ENCODE results near the gene KCNN2. TPM values are rescaled to one million over a fixed set of nuclear protein-coding genes. Genes with fewer than 3 reads are reported as not detected.

Gene KCNN2
- total and polyA plus RNA-seq, 2 donors (not counting 3 experiments of a cell fraction or from before 2014, with no cell fraction given) = 0.32 to 1.9 TPM

DNA sequence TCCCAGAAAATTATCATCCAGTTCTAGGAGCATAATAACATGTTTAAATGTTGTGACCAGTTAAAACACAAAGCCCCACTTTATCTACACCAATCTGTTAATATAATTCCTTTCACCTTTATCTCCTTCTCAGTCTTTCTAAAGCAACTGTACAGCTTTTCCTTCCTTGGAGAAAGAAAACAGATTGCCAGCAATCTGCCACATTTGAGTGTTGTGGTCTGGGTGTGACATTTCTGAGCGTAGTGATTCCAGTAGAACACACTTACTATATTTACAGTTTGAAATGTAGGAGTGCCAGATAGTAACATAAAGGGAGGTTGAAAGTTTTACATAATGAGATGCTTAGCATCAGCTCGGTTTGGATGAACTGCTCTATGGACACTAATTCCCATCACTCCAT, 76.1 kb downstream of the KCNN2 start:
- POLR2A ChIA-PET = no interaction called here
- BruUV-seq (replicated peaks) = no TSS peak
- DNase-seq (ENCODE audit: low read depth, low spot score) (no peak), FAIRE-seq (no peak)
- no peaks in the 10 kb centered on the region for H3K27me3 ChIP-seq (ENCODE audit: control insufficient read depth in 2 of 2, insufficient read depth in 2 of 2, low read length in 2 of 2)
- no peaks in the 10 kb centered on the region for H3K9me1 ChIP-seq (replicated peaks; ENCODE audit: control insufficient read depth, extremely low read depth, insufficient read depth, low read length)
- intact Hi-C loops (cut with micrococcal nuclease) (no loop called here), dilution Hi-C loops (cut with MboI; ENCODE audit: extremely low pct_ligation_motif_present, low sequenced_read_pairs) (no loop called here)
- no peak for TF ChIP-seq MAX (IDR thresholded peaks at IDR 0.05; ENCODE audit: insufficient read depth, insufficient read length)
- no peak for TF ChIP-seq GATA2 (IDR thresholded peaks at IDR 0.05; ENCODE audit: insufficient read depth, insufficient read length, low read depth, low read length)
- TF ChIP-seq POLR2AphosphoS5 (IDR thresholded peaks at IDR 0.05; ENCODE audit: insufficient read depth, low read depth, low read length) = no peak
- TF ChIP-seq JUN (IDR thresholded peaks at IDR 0.05; ENCODE audit: borderline replicate concordance, insufficient read depth, insufficient read length, low read depth) = no peak
- no peak for TF ChIP-seq FOS (IDR thresholded peaks at IDR 0.05; ENCODE audit: borderline replicate concordance, insufficient read depth, low read length)
- TF ChIP-seq EZH2 (IDR thresholded peaks at IDR 0.05; ENCODE audit: borderline replicate concordance, low read depth, low read length, severe bottlenecking) = no peak
- TF ChIP-seq, protein P1, sequence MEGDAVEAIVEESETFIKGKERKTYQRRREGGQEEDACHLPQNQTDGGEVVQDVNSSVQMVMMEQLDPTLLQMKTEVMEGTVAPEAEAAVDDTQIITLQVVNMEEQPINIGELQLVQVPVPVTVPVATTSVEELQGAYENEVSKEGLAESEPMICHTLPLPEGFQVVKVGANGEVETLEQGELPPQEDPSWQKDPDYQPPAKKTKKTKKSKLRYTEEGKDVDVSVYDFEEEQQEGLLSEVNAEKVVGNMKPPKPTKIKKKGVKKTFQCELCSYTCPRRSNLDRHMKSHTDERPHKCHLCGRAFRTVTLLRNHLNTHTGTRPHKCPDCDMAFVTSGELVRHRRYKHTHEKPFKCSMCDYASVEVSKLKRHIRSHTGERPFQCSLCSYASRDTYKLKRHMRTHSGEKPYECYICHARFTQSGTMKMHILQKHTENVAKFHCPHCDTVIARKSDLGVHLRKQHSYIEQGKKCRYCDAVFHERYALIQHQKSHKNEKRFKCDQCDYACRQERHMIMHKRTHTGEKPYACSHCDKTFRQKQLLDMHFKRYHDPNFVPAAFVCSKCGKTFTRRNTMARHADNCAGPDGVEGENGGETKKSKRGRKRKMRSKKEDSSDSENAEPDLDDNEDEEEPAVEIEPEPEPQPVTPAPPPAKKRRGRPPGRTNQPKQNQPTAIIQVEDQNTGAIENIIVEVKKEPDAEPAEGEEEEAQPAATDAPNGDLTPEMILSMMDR (IDR thresholded peaks at IDR 0.05; ENCODE audit: extremely low read depth in 1 of 2, insufficient read depth in 1 of 2, low read depth in 1 of 2, low read length in 2 of 2) = no peak
- no peak for TF ChIP-seq POLR2A (IDR thresholded peaks at IDR 0.05; ENCODE audit: low read depth, low read length)
- no peak for TF ChIP-seq MYC (IDR thresholded peaks at IDR 0.05; ENCODE audit: low read depth, low read length)
- H3K36me3 ChIP-seq (ENCODE audit: control insufficient read depth in 2 of 2, extremely low read depth in 1 of 2, insufficient read depth in 2 of 2, low read length in 2 of 2) = no peaks in the 10 kb centered on the region
- no peak overlapping the region for H3K27ac ChIP-seq (ENCODE audit: insufficient read depth, low read depth, low read length)
- no peaks in the 10 kb centered on the region for H4K20me1 ChIP-seq (replicated peaks; ENCODE audit: control insufficient read depth, extremely low read depth, insufficient read depth, low read length)
- no peak overlapping the region for H3K4me2 ChIP-seq (ENCODE audit: insufficient read depth, low read length)
- CTCF ChIA-PET = interaction anchor here (0.9 to 1.9 kb wide), 2 partner anchors 12 to 337 kb away, joined by 3 to 10 read pairs; no protein-coding TSS in a partner anchor
- H3K9me3 ChIP-seq (replicated peaks; ENCODE audit: control insufficient read depth, insufficient read depth, low read length) = no peaks in the 10 kb centered on the region
- H3K79me2 ChIP-seq (ENCODE audit: control insufficient read depth, insufficient read depth, low read length) = no peaks in the 10 kb centered on the region
- H3K4me3 ChIP-seq (replicated peaks in 1 of 3; ENCODE audit: insufficient read depth in 1 of 3, low read depth in 1 of 3, low read length in 3 of 3) = no peak overlapping the region
- no peak overlapping the region for H2AFZ ChIP-seq (ENCODE audit: low read depth, low read length)
- H3K4me1 ChIP-seq (ENCODE audit: control insufficient read depth, extremely low read depth, insufficient read depth, low read length) = no peaks in the 10 kb centered on the region
- H3K9ac ChIP-seq (replicated peaks; ENCODE audit: extremely low read depth, insufficient read depth, low read length) = no peak overlapping the region

Measured in endothelial cell of umbilical vein (primary cell).